Ovary (tissue), 3 donors: ENCODE measurements around the gene SBK3.

Experiments used
- CTCF ChIP-seq, 3 donors: fragments of 450-650 bp in 2 of 3; fragments of 200-600 bp in 1 of 3; IDR thresholded peaks; one replicate each; pipeline versions ENCODE4 v1.5.1 to v1.8.0; 2016 to 2022; ENCODE audit warnings: antibody characterized with exemption in 3 of 3, mild to moderate bottlenecking in 1 of 3
- EP300 ChIP-seq: sonication (generic); formaldehyde crosslinking; IDR thresholded peaks from one replicate; pipeline ENCODE4 v1.6.1; 2017; ENCODE audit warnings: antibody characterized with exemption
- POLR2A ChIP-seq: fragments of 450-650 bp; IDR thresholded peaks from one replicate; pipeline ENCODE4 v1.6.1; 2017; ENCODE audit warnings: antibody characterized with exemption, mild to moderate bottlenecking, moderate library complexity
- donor health status: DM: no; HTN: no; CAD: no.

GRCh38 chr19:55566823-55567222 lies 21.5 kb upstream of the SBK3 start:
- TF ChIP-seq CTCF (IDR thresholded peaks at IDR 0.05) (no peak), POLR2A (no peak), EP300 (no peak)
